ENCODE data around the gene MBNL1.

DNA sequence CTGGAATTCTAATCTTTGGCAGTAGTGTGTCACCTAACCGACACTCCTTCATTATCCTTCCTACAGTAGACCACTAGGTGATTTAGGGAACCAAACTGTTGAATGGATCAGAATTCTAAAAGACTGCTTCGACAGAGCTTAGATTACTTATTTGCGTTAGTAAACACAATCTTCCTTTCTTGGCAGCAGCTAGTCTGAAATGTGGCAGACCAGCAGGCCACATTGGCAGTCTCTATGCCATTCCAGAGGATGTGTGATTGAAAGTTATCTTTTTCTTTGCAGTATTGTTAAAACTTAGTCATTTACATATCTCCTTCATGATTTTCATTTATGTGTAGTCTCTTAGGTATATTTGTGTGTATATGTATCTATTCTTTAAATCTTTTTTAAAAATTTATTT is 23.6 kb downstream of the MBNL1 start:
- TF ChIP-seq, protein P1, sequence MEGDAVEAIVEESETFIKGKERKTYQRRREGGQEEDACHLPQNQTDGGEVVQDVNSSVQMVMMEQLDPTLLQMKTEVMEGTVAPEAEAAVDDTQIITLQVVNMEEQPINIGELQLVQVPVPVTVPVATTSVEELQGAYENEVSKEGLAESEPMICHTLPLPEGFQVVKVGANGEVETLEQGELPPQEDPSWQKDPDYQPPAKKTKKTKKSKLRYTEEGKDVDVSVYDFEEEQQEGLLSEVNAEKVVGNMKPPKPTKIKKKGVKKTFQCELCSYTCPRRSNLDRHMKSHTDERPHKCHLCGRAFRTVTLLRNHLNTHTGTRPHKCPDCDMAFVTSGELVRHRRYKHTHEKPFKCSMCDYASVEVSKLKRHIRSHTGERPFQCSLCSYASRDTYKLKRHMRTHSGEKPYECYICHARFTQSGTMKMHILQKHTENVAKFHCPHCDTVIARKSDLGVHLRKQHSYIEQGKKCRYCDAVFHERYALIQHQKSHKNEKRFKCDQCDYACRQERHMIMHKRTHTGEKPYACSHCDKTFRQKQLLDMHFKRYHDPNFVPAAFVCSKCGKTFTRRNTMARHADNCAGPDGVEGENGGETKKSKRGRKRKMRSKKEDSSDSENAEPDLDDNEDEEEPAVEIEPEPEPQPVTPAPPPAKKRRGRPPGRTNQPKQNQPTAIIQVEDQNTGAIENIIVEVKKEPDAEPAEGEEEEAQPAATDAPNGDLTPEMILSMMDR (IDR thresholded peaks at IDR 0.05): no peak
- no peak for TF ChIP-seq POLR2AphosphoS5 (IDR thresholded peaks at IDR 0.05; ENCODE audit: low read depth, low read length)
- no peak for TF ChIP-seq TCF7L2 (IDR thresholded peaks at IDR 0.05; ENCODE audit: low read depth, low read length)
- TF ChIP-seq, protein P2, sequence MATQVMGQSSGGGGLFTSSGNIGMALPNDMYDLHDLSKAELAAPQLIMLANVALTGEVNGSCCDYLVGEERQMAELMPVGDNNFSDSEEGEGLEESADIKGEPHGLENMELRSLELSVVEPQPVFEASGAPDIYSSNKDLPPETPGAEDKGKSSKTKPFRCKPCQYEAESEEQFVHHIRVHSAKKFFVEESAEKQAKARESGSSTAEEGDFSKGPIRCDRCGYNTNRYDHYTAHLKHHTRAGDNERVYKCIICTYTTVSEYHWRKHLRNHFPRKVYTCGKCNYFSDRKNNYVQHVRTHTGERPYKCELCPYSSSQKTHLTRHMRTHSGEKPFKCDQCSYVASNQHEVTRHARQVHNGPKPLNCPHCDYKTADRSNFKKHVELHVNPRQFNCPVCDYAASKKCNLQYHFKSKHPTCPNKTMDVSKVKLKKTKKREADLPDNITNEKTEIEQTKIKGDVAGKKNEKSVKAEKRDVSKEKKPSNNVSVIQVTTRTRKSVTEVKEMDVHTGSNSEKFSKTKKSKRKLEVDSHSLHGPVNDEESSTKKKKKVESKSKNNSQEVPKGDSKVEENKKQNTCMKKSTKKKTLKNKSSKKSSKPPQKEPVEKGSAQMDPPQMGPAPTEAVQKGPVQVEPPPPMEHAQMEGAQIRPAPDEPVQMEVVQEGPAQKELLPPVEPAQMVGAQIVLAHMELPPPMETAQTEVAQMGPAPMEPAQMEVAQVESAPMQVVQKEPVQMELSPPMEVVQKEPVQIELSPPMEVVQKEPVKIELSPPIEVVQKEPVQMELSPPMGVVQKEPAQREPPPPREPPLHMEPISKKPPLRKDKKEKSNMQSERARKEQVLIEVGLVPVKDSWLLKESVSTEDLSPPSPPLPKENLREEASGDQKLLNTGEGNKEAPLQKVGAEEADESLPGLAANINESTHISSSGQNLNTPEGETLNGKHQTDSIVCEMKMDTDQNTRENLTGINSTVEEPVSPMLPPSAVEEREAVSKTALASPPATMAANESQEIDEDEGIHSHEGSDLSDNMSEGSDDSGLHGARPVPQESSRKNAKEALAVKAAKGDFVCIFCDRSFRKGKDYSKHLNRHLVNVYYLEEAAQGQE (IDR thresholded peaks at IDR 0.05; ENCODE audit: insufficient read depth in 1 of 2, low read depth in 2 of 2, low read length in 1 of 2): no peak
- TF ChIP-seq SIN3A (IDR thresholded peaks at IDR 0.05; ENCODE audit: borderline replicate concordance, insufficient read depth, low read depth, low read length): no peak

Data from Panc1 (cell line).